MM.1S (cell line): ENCODE data around the gene USP5.

ENCODE experiments used
- DNase-seq: peaks from one replicate; pipeline ENCODE4 v3.0.0-alpha.2; 2015
- H2AFZ ChIP-seq: fragments of 300-600 bp; sonication (generic); 2 replicates; pipeline ENCODE4 v1.6.0; 2016; ENCODE audit warnings: antibody characterized with exemption, low read length
- H3F3A ChIP-seq: fragments of 300-600 bp; sonication (generic); 2 replicates; pipeline ENCODE4 v1.6.1; 2016; ENCODE audit warnings: mild to moderate bottlenecking, antibody characterized with exemption, low read length, moderate library complexity, mixed read lengths; ENCODE audit not compliant: insufficient read depth
- H3K27ac ChIP-seq: fragments of 300-600 bp; sonication (generic); 2 replicates; pipeline ENCODE4 v1.5.1; 2016; ENCODE audit warnings: mild to moderate bottlenecking, low read length
- H3K27me3 ChIP-seq: fragments of 300-600 bp; sonication (generic); replicated peaks from 2 replicates; pipeline ENCODE4 v1.6.0; 2016; ENCODE audit warnings: low read length; ENCODE audit not compliant: insufficient read depth
- H3K36me3 ChIP-seq: fragments of 300-600 bp; sonication (generic); replicated peaks from 2 replicates; pipeline ENCODE4 v1.6.1; 2016; ENCODE audit warnings: mild to moderate bottlenecking, low read length, mixed read lengths; ENCODE audit not compliant: insufficient read depth
- H3K4me1 ChIP-seq: fragments of 300-600 bp; sonication (generic); 2 replicates; pipeline ENCODE4 v1.6.1; 2016; ENCODE audit warnings: low read length, mixed read lengths
- H3K4me2 ChIP-seq: fragments of 300-600 bp; sonication (generic); 2 replicates; pipeline ENCODE4 v1.6.0; 2016; ENCODE audit warnings: low read depth, low read length
- H3K4me3 ChIP-seq: fragments of 300-600 bp; sonication (generic); 2 replicates; pipeline ENCODE4 v1.5.1; 2016; ENCODE audit warnings: low read length, mixed read lengths
- H3K79me2 ChIP-seq: fragments of 300-600 bp; sonication (generic); 2 replicates; pipeline ENCODE4 v1.6.1; 2016; ENCODE audit warnings: mixed run types, low read length, mixed read lengths
- H3K9ac ChIP-seq: fragments of 300-600 bp; sonication (generic); 2 replicates; pipeline ENCODE4 v1.6.1; 2016; ENCODE audit warnings: low read length, mixed read lengths
- H3K9me2 ChIP-seq: fragments of 300-600 bp; sonication (generic); replicated peaks from 2 replicates; pipeline ENCODE4 v1.6.1; 2016; ENCODE audit warnings: mild to moderate bottlenecking, low read length, mixed read lengths; ENCODE audit not compliant: insufficient read depth
- H3K9me3 ChIP-seq: fragments of 300-600 bp; sonication (generic); replicated peaks from 2 replicates; pipeline ENCODE4 v1.6.1; 2016; ENCODE audit warnings: mild to moderate bottlenecking, low read length, mixed read lengths; ENCODE audit not compliant: insufficient read depth
- H4K20me1 ChIP-seq: fragments of 300-600 bp; sonication (generic); 2 replicates; pipeline ENCODE4 v1.6.1; 2016; ENCODE audit warnings: mild to moderate bottlenecking, low read length, moderate library complexity, mixed read lengths; ENCODE audit not compliant: insufficient read depth
- EZH2 ChIP-seq: fragments of 300-600 bp; sonication (generic); optimal IDR thresholded peaks from 2 replicates; pipeline ENCODE3; 2017; ENCODE audit warnings: low read depth, mild to moderate bottlenecking, antibody characterized with exemption, low read length, mixed read lengths
- EZH2phosphoT487 ChIP-seq: fragments of 300-600 bp; sonication (generic); IDR thresholded peaks from 2 replicates; pipeline ENCODE4 v1.6.1; 2018; ENCODE audit warnings: antibody characterized with exemption, low read length
- TF ChIP-seq, protein P1 (sequence below): fragments of 300-600 bp; sonication (generic); IDR thresholded peaks from 2 replicates; pipeline ENCODE4 v1.5.1; 2016; ENCODE audit warnings: antibody characterized with exemption, low read length, mixed read lengths

USP5 gene

GRCh38 chr12:6860942-6861341, 9.0 kb downstream of the USP5 start:
- Histone ChIP-seq H3K4me2 (no peak overlapping the region), H3F3A (no peaks in the 10 kb centered on the region), H3K4me1 (no peaks in the 10 kb centered on the region), H3K4me3 (no peak overlapping the region), H3K9me3 (no peaks in the 10 kb centered on the region), H3K9ac (no peak overlapping the region), H3K36me3 (peaks cover 17% of the 10 kb centered on the region), H3K9me2 (no peaks in the 10 kb centered on the region), H2AFZ (no peak overlapping the region), H3K79me2 (peaks cover 5% of the 10 kb centered on the region; the same call in 1 of the 2 replicates), H3K27ac (no peak overlapping the region), H4K20me1 (no peaks in the 10 kb centered on the region), H3K27me3 (no peaks in the 10 kb centered on the region)
- TF ChIP-seq, protein P1, sequence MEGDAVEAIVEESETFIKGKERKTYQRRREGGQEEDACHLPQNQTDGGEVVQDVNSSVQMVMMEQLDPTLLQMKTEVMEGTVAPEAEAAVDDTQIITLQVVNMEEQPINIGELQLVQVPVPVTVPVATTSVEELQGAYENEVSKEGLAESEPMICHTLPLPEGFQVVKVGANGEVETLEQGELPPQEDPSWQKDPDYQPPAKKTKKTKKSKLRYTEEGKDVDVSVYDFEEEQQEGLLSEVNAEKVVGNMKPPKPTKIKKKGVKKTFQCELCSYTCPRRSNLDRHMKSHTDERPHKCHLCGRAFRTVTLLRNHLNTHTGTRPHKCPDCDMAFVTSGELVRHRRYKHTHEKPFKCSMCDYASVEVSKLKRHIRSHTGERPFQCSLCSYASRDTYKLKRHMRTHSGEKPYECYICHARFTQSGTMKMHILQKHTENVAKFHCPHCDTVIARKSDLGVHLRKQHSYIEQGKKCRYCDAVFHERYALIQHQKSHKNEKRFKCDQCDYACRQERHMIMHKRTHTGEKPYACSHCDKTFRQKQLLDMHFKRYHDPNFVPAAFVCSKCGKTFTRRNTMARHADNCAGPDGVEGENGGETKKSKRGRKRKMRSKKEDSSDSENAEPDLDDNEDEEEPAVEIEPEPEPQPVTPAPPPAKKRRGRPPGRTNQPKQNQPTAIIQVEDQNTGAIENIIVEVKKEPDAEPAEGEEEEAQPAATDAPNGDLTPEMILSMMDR: no peak
- TF ChIP-seq EZH2 (no peak), EZH2phosphoT487 (no peak)
- no peak for DNase-seq

DNA sequence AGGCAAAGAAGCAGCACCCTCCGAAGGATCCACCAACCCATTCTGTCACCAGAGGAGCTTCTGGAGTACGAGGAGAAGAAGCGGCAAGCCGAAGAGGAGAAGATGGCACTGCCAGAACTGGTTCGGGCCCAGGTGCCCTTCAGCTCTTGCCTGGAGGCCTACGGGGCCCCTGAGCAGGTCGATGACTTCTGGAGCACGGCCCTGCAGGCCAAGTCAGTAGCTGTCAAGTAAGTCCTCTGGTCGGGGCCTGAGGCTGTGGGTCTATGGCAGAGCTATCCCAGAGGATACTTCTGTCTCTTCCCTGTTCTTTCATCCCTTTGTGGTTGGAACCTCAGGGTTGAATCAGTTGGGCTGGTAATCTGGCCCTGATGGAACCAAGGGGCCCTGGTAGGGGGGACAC, 9.4 kb downstream of the USP5 start:
- no peaks in the 10 kb centered on the region for H3K9me2 ChIP-seq
- TF ChIP-seq EZH2: no peak
- no peak for TF ChIP-seq EZH2phosphoT487
- TF ChIP-seq, protein P1: no peak
- H4K20me1 ChIP-seq: no peaks in the 10 kb centered on the region
- H3K27ac ChIP-seq: no peak overlapping the region
- no peaks in the 10 kb centered on the region for H3K27me3 ChIP-seq
- no peaks in the 10 kb centered on the region for H3K4me1 ChIP-seq
- peaks cover 17% of the 10 kb centered on the region for H3K36me3 ChIP-seq
- no peak overlapping the region for H3K9ac ChIP-seq
- no peak overlapping the region for H2AFZ ChIP-seq
- H3K79me2 ChIP-seq: 0 out of 2 replicates have a peak, but pooled peaks cover under 1% of the 10 kb centered on the region
- no peak overlapping the region for H3K4me2 ChIP-seq
- no peak overlapping the region for H3K4me3 ChIP-seq
- no peaks in the 10 kb centered on the region for H3K9me3 ChIP-seq
- DNase-seq: no peak
- no peaks in the 10 kb centered on the region for H3F3A ChIP-seq

GRCh38 chr12:6863033-6863432, 11.1 kb downstream of the USP5 start:
- no peaks in the 10 kb centered on the region for H3K9me3 ChIP-seq
- H3K36me3 ChIP-seq: peaks cover 8% of the 10 kb centered on the region
- H2AFZ ChIP-seq: no peak overlapping the region
- H3K4me2 ChIP-seq: no peak overlapping the region
- no peak overlapping the region for H3K27ac ChIP-seq
- TF ChIP-seq, protein P1: no peak
- TF ChIP-seq EZH2 (no peak), EZH2phosphoT487 (no peak)
- peaks cover 5% of the 10 kb centered on the region; the same call in 1 of the 2 replicates for H3K4me1 ChIP-seq
- H3K4me3 ChIP-seq: no peak overlapping the region
- H3K27me3 ChIP-seq: no peaks in the 10 kb centered on the region
- DNase-seq: no peak
- H3K9ac ChIP-seq: no peak overlapping the region
- peaks cover 1% of the 10 kb centered on the region for H4K20me1 ChIP-seq
- no peaks in the 10 kb centered on the region for H3K9me2 ChIP-seq
- peaks cover 7% of the 10 kb centered on the region for H3K79me2 ChIP-seq
- peaks cover 3% of the 10 kb centered on the region for H3F3A ChIP-seq
